Erythroblast (primary cell): ENCODE results near the gene VAC14.

ENCODE experiments used
- DNase-seq, 2 experiments: peaks; one replicate each; lab custom pipeline; 2025; lab: John Stamatoyannopoulos, UW
- GATA1 ChIP-seq: IDR thresholded peaks from 2 replicates; pipeline ENCODE4 v1.6.1; 2011; ENCODE audit warnings: low read depth, mild to moderate bottlenecking, control low read depth, low read length, moderate library complexity
- POLR2A ChIP-seq: IDR thresholded peaks from 2 replicates; pipeline ENCODE4 v1.6.1; 2011; ENCODE audit warnings: mild to moderate bottlenecking, low read length

The VAC14 gene

GRCh38 chr16:70749006-70749678 lies 51.8 kb downstream of the VAC14 start:
- TF ChIP-seq POLR2A, result no peak
- TF ChIP-seq GATA1, result no peak
- no peak for DNase-seq

DNA sequence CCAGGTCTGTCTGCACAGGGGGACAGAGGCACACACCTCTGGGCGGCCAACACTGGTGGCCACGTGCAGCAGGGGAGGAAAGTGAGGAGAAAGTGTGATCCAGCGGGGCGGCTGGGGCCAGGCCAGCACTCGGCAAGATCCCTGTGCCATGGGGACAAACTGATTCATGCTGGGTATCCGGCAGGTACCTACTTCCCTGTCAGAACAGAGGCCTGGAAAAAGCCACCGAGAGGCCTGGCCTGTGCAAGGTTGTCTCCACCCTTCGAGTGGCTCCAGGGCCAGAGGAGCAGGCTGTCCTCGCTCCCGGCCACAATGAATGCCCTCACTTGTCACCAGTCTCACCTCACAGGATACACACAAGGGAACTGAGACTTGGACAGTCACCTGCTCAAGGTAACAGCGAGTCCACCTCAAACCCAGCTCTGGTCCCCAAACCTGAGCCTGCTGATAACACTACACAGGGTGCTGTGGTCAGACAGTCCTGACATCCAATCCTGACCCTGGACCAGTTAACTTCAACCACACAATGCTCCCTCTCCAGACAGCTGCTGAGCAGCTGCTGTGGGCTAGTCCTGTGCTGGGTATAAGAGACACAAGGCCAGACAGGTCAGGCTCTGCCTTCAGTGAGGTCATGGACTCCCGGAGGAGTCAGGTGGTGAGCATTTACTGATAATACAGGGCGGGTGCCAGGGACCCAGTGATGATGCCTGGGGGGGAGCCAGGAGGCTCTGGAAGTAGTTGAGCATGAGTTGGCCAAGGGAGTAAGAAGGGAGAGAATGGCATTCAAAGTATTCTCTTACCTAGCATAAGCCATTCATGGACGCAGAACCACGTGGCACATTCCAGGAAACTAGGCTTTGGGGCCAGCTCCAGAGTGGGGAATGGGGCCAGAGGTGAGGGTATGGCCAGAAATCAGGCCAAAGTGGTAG lies 53.0 kb downstream of the VAC14 start:
- TF ChIP-seq POLR2A, result no peak
- no peak for TF ChIP-seq GATA1
- DNase-seq, result peak; percentile 28 to 36

DNA sequence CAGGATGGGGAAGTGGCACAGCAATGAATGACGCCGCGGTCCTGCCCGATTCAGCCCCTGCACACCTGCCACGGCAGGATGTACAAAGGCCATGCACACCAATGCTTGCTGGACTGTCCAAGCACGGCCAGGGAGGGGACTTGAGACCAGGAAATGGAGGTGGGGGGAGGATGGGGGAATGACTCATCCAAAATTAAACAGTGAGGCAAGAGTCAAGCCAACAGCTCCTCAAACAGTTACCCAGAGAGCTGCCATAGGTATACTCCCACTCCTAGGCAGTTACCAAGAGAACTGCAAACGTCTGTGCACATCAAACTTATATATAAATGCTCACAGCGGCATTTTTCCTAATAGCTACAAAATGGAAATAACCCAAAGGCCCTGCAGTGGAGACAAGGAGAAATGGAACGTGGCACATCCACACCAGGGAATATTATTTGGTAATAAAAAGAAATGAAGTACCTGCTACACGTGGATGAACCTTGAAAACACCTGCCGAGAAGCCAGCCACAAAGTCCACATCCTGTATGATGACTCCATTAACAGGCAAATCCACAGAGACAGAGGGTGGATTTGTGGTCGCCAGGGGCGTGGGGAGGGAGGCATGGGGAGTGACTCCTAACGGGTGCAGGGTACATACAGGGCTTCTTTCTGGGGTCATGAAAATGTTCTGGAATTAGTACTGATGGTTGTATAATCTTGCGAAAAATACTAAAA lies 54.1 kb downstream of the VAC14 start:
- DNase-seq, result peak; percentile 24 to 40
- TF ChIP-seq POLR2A, result no peak
- no peak for TF ChIP-seq GATA1

- peak; percentile 23 to 30 for DNase-seq
Measured at GRCh38 chr16:70746040-70746707, 54.8 kb downstream of the VAC14 start.

GRCh38 chr16:70745536-70746025 lies 55.4 kb downstream of the VAC14 start:
- no peak for DNase-seq
- TF ChIP-seq POLR2A (no peak), GATA1 (no peak)

More at GRCh38 chr16:70746040-70746707, 54.8 kb downstream of the VAC14 start:
- TF ChIP-seq GATA1, result no peak
- TF ChIP-seq POLR2A, result peak; percentile 29

DNA sequence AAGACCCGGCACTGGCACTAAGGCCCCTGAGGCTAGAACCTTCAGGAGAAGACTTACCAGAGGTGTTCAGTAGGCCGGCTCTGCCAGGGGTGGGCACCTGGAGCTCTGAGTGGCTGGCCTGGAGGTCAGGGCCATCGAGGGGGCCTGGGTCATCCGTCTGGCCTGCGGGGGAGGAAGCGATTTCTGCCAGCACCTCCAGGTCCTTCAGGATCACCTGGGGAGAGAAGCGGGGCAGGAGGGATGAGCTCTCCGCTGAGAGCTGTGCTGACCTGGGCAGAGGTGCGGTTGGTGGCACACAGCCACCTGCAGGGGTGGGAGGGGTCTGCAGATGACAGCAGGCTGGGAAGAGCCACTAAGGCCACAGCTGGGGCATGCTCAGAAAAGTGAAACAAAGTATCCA lies 56.6 kb downstream of the VAC14 start:
- no peak for TF ChIP-seq GATA1
- TF ChIP-seq POLR2A, result no peak
- no peak for DNase-seq

DNA sequence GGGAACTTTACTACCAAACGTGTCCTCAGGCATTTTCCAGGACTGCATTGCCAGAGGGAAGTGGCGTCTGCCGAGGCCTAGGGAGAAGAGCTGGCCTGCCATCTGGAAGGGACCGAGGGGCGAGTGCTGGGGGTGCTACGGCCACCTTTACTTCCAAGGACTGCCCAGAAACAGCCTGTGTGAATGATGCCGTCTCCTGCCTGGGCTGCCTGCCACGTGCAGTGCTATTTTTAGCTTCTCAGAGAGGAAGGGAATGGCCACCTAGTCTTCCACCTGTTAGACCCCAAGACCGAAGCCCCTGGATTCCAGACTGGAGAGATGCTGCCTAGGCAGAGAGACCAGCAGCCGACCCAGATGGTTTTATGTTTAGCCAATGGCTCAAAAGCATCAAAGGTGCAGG lies 57.2 kb downstream of the VAC14 start:
- no peak for DNase-seq
- no peak for TF ChIP-seq POLR2A
- no peak for TF ChIP-seq GATA1

- peak; percentile 10 to 12 for DNase-seq
Measured at GRCh38 chr16:70742967-70743366, 58.0 kb downstream of the VAC14 start.

- DNase-seq, result no peak
- TF ChIP-seq GATA1 (no peak), POLR2A (no peak)
Measured at GRCh38 chr16:70741783-70742125, 59.2 kb downstream of the VAC14 start.

GRCh38 chr16:70740914-70741782 lies 59.8 kb downstream of the VAC14 start:
- no peak for DNase-seq
- TF ChIP-seq POLR2A, result no peak
- TF ChIP-seq GATA1, result no peak

DNA sequence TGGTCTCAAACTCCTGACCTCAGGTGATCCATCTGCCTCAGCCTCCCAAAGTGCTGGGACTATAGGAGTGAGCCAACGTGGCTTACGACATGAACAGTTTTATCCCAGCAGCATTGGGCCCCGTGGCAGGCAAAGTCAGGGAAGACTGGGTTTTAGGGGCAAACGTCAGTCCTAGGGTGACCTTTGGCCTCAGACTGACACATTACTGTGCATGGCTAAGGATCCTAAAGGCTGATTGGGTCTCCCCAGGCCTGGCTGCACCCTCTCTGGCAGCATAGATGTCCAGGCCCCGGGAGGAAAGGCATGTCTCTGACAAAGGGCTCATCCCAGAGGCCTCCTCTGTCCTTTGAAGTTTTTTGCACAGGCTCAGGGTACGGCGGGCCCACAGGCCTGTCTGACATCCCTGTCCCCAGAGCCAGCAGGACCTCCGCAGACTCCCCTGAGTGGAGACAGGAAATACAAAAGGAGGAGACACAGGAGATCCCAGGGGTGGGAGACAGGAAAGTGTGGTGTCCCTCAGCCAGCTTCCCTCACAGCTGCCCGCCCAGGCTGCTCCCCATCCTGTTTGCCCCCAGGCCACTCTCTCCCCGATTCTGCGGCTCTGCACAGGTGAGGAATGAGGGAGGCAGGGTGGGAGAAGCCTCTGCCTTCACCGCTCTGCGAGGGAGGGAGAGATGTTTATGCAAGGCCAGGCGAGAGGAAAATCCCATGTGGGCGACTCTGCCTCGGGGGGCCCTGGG lies 60.6 kb downstream of the VAC14 start:
- no peak for DNase-seq
- no peak for TF ChIP-seq GATA1
- TF ChIP-seq POLR2A, result no peak

GRCh38 chr16:70739389-70739788 lies 61.6 kb downstream of the VAC14 start:
- DNase-seq, result no peak
- no peak for TF ChIP-seq POLR2A
- TF ChIP-seq GATA1, result no peak
